Stimulated activated CD8-positive, alpha-beta memory T cell treated with anti-CD3 and anti-CD28 coated beads, Interleukin-15, amount 100 ng/mL, for 4 hours (primary cell): ENCODE results near the gene PTPRM.

ENCODE experiments used
- DNase-seq, 2 donors: peaks; one replicate each; pipeline ENCODE4 v3.0.0-alpha.2; 2020; ENCODE audit warnings: low read depth in 2 of 2

The PTPRM gene

DNA sequence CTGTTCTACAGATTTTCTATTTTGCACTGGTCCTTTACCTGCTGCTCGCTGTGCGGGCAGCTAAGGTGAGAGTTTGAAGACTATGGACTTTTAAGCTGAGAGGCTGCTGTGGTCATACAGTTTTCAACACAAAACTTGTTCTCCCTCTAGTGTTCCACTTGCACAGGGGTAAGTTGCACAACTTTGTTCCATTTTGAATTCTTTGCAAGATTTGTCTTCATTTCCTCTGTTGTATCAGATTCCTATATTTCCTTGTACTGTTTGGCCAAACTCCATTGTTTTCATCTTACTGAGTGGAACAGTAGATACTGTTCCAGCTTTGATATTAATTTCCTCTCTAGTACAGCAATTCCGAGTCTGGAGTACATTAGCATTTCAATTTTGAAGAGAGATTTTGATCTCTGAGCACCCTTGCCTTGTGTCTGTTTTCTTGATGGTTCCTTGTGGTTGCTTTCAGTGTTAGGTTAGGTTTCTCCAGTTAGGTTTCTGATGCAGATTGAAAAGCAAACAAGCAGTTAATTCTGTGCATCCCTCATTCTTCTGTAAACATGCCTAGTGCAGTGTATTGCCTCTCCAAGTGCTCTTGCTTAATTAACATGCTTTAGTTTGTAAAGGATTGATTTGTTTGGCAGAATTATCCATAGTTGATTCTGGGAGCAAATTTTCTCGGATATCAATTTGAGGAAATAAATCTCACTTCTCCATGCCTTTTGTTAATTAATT lies 188.8 kb downstream of the PTPRM start:
- DNase-seq = no peak

GRCh38 chr18:7757175-7757574 lies 190.1 kb downstream of the PTPRM start:
- no peak for DNase-seq

GRCh38 chr18:7758764-7759163 lies 191.6 kb downstream of the PTPRM start:
- DNase-seq = no peak

DNA sequence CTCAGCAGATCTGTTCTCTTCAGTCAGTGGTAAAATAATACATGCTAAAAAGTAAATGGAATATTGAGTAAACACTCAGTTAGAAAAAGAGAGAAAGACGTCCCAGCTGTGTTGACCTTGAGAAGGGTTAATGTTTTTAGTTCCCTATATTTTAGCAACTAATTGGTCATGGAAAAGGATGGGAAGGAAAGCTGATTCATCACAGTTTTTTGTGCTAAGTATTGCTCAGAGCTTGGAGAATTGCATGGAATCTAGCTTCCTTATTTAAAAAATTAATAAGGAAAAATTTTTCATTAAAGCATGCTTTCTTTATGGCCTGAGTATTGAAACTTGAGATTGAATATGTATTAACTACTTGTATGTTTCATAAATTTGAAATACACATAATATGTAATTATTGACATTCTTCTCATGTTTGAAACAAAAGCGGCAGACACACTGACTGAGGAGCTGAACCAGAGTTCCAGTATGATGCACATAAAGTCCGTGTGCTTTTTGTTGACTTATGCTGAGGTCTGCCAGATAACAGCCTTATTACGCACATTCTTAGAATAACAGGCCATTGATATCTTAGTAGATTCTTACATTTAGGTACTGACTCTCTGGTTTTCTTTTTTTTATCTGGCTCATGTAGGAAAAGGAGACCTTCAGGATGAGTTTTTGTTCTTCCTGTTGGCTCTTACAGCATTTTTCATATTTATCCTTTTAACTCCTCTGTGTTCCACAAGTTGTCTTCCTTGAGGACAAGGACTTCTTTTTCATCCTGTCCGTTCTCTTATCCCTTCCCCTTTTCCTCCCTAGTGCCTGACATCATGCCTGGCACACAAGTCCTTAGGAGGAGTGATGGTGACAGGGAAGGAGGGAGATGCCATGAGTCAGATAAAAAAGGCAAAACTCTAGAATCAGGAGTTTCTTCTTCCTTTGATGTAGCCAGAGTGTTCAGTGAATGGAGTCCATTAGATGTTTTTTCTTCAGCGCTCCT lies 194.1 kb downstream of the PTPRM start:
- no peak for DNase-seq

GRCh38 chr18:7764405-7764804 lies 197.3 kb downstream of the PTPRM start:
- no peak for DNase-seq

- no peak for DNase-seq
Observed at GRCh38 chr18:7766346-7766745, 199.2 kb downstream of the PTPRM start.

- no peak for DNase-seq
Observed at GRCh38 chr18:7766817-7767216, 199.7 kb downstream of the PTPRM start.

DNA sequence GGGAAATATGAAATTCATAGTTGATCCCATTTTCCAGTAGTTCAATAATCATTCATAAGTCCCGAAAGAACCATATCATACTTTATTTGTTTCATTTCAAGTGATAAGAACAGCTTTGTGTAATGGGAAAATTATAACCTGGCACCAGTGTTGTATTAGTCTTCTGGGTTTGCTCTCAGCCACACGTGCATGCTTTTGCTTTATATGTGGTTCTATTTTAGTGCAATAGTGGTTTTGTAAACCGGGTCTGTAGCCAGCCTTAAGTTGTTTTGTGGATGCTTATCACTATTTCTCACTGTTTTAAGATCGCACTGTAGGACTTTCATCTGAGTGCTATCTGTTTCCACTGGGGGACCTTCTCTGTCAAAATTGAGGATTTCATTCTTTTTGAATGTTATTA lies 203.8 kb downstream of the PTPRM start:
- DNase-seq = no peak

GRCh38 chr18:7772510-7772888 lies 205.4 kb downstream of the PTPRM start:
- DNase-seq = no peak

- DNase-seq = no peak
Observed at GRCh38 chr18:7772951-7773350, 205.8 kb downstream of the PTPRM start.

DNA sequence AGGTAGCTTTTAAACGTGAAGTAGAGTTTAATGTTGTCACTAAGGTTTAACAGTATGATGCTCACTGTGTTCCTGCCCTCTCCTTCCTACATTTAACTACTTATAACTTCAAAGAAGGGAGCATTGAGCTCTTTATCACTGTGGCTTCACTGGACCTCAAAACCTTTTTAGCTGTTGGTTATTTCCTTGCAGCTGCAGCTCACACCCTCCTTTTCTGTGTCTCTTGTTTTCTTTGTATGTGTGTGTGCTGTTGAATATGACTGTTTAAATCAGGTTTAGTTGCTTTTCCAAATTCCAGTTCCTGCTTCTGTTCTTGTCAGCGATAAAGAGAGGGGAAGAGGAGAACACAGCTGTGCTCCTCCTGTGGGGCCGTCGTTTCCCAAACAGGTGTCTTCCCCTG lies 208.0 kb downstream of the PTPRM start:
- DNase-seq = no peak

- DNase-seq = no peak
Observed at GRCh38 chr18:7775843-7776242, 208.7 kb downstream of the PTPRM start.

DNA sequence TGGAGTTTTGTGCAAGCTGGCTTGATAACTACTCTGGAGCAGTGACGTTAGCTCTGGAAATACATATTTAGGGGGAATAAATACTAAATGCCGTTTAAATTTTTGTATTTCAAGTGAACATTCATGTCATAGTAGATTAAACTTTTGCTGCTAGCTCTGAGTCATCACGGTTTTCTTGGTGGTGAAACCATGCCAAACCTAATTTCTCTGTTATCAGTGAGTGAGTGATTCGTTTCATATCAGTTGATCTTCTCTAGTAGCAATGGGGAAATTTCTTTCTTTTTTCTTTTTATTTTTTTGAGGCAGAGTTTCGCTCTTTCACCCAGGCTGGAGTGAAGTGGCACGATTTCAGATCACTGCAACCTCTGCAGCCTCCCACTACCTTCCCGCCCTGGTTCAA lies 211.1 kb downstream of the PTPRM start:
- DNase-seq = no peak

DNA sequence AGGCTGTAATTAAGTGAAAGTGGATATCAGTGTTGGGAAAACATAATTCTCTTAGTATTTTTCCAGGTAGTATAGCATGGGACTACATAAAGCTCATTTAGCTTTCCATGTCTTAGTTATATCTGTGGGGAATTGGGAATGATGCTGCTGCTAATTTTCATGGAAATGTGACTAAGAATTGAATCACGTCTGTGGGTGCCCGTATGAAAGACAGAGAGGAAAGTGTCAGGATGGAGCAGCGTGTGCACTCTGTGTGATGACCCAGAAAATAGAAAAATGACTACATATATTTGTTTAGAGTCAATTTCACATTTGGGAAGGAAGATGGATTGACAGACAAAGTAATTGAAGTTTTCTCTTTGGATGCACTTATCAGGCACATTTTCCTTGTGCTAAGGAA lies 212.1 kb downstream of the PTPRM start:
- no peak for DNase-seq

GRCh38 chr18:7784171-7784570 lies 217.1 kb downstream of the PTPRM start:
- no peak for DNase-seq

- no peak for DNase-seq
Observed at GRCh38 chr18:7786569-7786968, 219.5 kb downstream of the PTPRM start.

- DNase-seq = no peak
Observed at GRCh38 chr18:7787339-7787738, 220.2 kb downstream of the PTPRM start.

GRCh38 chr18:7789856-7790552 lies 222.9 kb downstream of the PTPRM start:
- DNase-seq = no peak

DNA sequence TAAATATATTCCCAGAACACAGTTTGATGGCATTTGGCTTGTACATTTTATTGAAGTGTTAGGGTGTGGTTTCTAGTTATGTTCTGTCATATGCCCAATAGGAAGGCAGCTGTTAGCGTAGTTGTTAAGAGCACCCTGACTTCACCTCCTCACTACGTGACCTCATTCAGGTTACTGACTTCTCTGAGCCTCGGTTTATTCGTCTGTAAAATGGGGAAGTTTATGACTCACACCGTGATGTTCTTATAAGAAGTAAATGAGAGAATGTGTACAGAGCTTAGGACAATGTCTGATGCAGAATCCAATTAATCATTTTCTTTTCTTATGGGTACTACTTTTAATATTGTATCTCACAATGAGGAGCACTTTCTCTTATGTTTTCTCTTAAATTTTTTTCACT lies 226.0 kb downstream of the PTPRM start:
- DNase-seq = no peak

DNA sequence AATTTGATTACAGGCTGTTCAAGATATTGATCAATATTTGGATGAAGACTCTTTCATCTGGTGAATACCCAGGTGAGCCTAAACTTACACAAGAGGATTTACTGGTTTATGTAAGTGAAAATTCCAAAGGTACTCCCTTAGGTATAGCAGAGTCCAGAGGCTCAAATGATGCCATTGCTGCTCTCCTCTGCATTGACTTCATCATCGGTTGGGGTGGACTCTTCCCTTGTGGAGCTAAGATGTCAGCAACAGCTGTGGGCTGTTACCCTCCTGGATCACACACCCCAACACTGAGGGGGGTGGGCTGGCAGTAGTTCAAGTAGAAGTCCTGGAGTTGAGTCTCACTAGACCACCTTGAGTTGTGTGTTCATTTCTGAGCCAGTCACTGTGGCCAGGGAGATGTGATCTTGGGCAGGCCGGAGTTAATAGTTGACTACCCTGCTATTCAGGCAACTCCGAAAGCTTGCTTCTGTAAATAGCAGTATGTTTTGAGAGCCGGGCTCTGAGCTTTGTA lies 236.9 kb downstream of the PTPRM start:
- DNase-seq = no peak

DNA sequence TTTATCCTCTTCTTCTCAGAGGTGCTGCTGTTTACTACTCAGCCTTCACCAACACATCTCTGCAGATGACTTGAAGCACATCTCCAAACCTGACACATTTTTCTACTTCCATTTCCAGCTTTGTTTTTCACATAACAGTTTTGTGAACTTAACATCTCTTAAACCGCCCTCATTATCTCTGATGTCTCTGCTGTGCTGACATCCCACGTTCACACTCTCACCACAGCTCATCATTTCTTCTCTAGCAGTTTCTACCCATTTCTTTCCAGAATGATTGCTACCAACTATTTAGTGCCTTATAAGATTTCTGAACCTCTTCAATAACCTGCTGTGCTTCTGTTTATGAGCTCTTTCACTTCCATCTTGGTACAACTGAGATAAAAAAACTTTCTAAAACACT lies 238.0 kb downstream of the PTPRM start:
- DNase-seq = no peak

- DNase-seq = no peak
Observed at GRCh38 chr18:7805880-7806279, 238.8 kb downstream of the PTPRM start.
